Panc1 (cell line): ENCODE measurements around the gene TTC27. TPM values are rescaled to one million over a fixed set of nuclear protein-coding genes. Genes with fewer than 3 reads are reported as not detected.
"Not testable (repeated sequence)": the region's sequence is repeated elsewhere in the genome, so short reads cannot be mapped to it uniquely, and the experiment has no call there.

Source experiments
- ATAC-seq: fragments of 200-7000 bp; cut with Tn5 transposase; 2 replicates; pipeline ENCODE4 v1.9.1; 2020; ENCODE audit warnings: mild to moderate bottlenecking, moderate library complexity
- BruUV-seq: library from RNA; stranded (reverse); fragments of 400-500 nt; replicated peaks from 2 replicates; lab custom pipeline; 2021; lab: Mats Ljungman, UMichigan
- CTCF ChIA-PET: fragments of 300-600 bp; sonication (Branson Sonifier 250); formaldehyde crosslinking; loops from one replicate; lab custom pipeline; 2022; ENCODE audit warnings: antibody characterized with exemption; lab: Charles Lee
- POLR2A ChIA-PET: fragments of 300-600 bp; sonication (Branson Sonifier 250); formaldehyde crosslinking; loops from one replicate; lab custom pipeline; 2022; ENCODE audit warnings: antibody characterized with exemption; lab: Charles Lee
- DNase-seq: peaks from one replicate; pipeline ENCODE4 v3.0.0-alpha.2; 2010; ENCODE audit warnings: low read depth, low spot score
- H3K27ac ChIP-seq: 2 replicates; pipeline ENCODE4 v1.5.1; 2011; ENCODE audit warnings: mild to moderate bottlenecking, low read length, inconsistent platforms
- H3K27me3 ChIP-seq: fragments of 200-500 bp; sonication (Bioruptor generic); 2 replicates; pipeline ENCODE4 v1.6.0; 2014; ENCODE audit warnings: low read length, inconsistent platforms; ENCODE audit not compliant: control insufficient read depth, insufficient read depth
- H3K36me3 ChIP-seq: fragments of 200-500 bp; sonication (Bioruptor generic); 2 replicates; pipeline ENCODE4 v1.5.1; 2014; ENCODE audit warnings: inconsistent platforms, mild to moderate bottlenecking, low read length, moderate library complexity; ENCODE audit not compliant: control insufficient read depth, insufficient read depth
- H3K4me1 ChIP-seq: 2 replicates; pipeline ENCODE4 v1.5.1; 2011; ENCODE audit warnings: inconsistent platforms, mild to moderate bottlenecking, low read length, moderate library complexity; ENCODE audit not compliant: control insufficient read depth, insufficient read depth
- H3K4me3 ChIP-seq, 2 experiments: 2 replicates each; pipeline ENCODE4 v1.5.1; 2011 to 2012; ENCODE audit warnings: low read depth in 2 of 2, low read length in 2 of 2, mild to moderate bottlenecking in 2 of 2, inconsistent platforms in 1 of 2, moderate library complexity in 1 of 2
- H3K9me3 ChIP-seq: fragments of 200-500 bp; sonication (Bioruptor generic); 2 replicates; pipeline ENCODE4 v1.5.1; 2014; ENCODE audit warnings: low read depth, mild to moderate bottlenecking, inconsistent platforms, low read length, moderate library complexity; ENCODE audit not compliant: control insufficient read depth, insufficient read depth
- POLR2AphosphoS5 ChIP-seq: IDR thresholded peaks from 2 replicates; pipeline ENCODE4 v1.6.1; 2012; ENCODE audit warnings: mild to moderate bottlenecking, low read depth, low read length, moderate library complexity
- SIN3A ChIP-seq: IDR thresholded peaks from 2 replicates; pipeline ENCODE4 v1.6.1; 2012; ENCODE audit warnings: low read depth, mild to moderate bottlenecking, low read length, moderate library complexity, borderline replicate concordance; ENCODE audit not compliant: insufficient read depth
- TCF7L2 ChIP-seq: IDR thresholded peaks from 2 replicates; pipeline ENCODE4 v1.6.1; 2011; ENCODE audit warnings: mild to moderate bottlenecking, low read depth, low read length, inconsistent platforms
- in situ Hi-C: cut with HindIII; loops from 2 replicates; pipeline ENCODE4 v1.10.0; 2016; ENCODE audit warnings: low sequenced_read_pairs, low pct_unique_long_range_greater_than_20kb
- intact Hi-C: fragments of 100-400 bp; cut with micrococcal nuclease; formaldehyde crosslinking; loops from one replicate; pipeline ENCODE4 v1.10.0; 2022; ENCODE audit not compliant: unreplicated experiment
- total RNA-seq: library from RNA; stranded (reverse); gene quantifications from one replicate; pipeline ENCODE4 v1.2.1, GENCODE V29; 2021; ENCODE audit not compliant: unreplicated experiment
- TF ChIP-seq, protein P1 (sequence below): fragments of 450-650 bp; IDR thresholded peaks from 2 replicates; pipeline ENCODE4 v1.5.1; 2017; ENCODE audit warnings: mild to moderate bottlenecking
- TF ChIP-seq, protein P2 (sequence below), 2 experiments: IDR thresholded peaks; 2 replicates each; pipeline ENCODE4 v1.6.1; 2011 to 2012; ENCODE audit warnings: low read depth in 2 of 2, control low read depth in 1 of 2, low read length in 1 of 2, mild to moderate bottlenecking in 1 of 2, moderate library complexity in 1 of 2; ENCODE audit not compliant: insufficient read depth in 1 of 2

TTC27 gene
- total RNA-seq, 1 experiment from 2014 or later: 24.7 TPM

DNA sequence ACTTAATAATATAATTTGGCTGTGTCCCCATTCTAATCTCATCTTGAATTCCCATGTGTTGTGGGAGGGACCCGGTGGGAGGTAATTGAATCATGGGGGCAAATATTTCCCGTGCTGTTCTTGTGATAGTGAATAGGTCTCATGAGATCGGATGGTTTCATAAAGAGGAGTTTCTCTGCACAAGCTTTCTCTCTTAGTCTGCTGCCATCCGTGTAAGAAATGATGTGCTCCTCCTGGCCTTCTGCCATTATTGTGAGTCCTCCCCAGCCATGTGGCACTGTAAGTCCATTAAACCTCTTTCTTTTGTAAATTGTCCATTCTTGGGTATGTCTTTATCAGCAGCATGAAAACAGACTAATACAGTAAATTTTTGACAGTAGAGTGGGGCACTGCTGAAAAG lies 216.4 kb downstream of the TTC27 start:
- ATAC-seq (no peak), DNase-seq (no peak)
- Histone ChIP-seq H3K9me3 (no peaks in the 10 kb centered on the region), H3K4me1 (no peaks in the 10 kb centered on the region), H3K27ac (no peak overlapping the region), H3K27me3 (no peaks in the 10 kb centered on the region), H3K36me3 (no peaks in the 10 kb centered on the region), H3K4me3 (no peak overlapping the region)
- POLR2A ChIA-PET: no interaction called here
- intact Hi-C loops: no loop called here
- no TSS peak for BruUV-seq
- in situ Hi-C loops: no loop called here
- TF ChIP-seq SIN3A: no peak
- CTCF ChIA-PET: no interaction called here

DNA sequence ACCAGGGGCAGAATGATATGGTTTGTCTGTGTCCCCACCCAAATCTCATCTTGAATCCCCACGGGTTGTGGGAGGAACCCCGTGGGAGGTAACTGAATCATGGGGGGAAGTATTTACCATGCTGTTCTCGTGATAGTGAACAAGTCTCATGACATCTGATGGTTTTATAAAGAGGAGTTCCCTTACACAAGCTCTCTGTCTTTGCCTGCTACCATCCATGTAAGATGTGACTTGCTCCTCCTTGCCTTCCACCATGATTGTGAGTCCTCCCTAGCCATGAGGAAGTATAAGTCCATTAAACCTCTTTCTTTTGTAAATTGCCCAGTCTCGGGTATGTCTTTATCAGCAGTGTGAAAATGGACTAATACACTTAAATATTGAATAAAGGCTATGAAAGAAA lies 218.4 kb downstream of the TTC27 start:
- H3K9me3 ChIP-seq, H3K4me3 ChIP-seq, H3K27me3 ChIP-seq, DNase-seq, H3K36me3 ChIP-seq, H3K4me1 ChIP-seq, ATAC-seq, intact Hi-C loops, in situ Hi-C loops, BruUV-seq, H3K27ac ChIP-seq, CTCF ChIA-PET, POLR2A ChIA-PET: not testable (repeated sequence)

DNA sequence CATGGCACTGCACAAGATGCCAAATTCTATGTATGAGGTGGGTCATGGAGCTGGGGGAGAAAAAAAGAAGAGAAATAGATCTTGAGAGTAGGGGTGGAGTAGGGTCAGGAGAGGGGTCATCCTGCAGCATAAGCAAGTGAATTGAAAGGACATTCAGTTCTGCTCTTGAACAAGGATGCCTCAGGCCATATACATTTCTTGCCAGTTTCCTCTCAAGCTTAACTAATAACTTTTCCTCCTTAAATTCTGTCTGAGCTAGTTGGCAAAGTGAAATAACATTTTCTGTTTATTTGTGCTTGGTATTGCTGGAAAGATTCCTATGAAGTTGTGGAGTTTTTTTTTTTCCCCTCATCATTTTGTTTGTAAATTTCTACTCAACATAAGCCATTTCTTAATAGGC lies 219.9 kb downstream of the TTC27 start:
- no peaks in the 10 kb centered on the region for H3K4me1 ChIP-seq
- POLR2A ChIA-PET: no interaction called here
- intact Hi-C loops (no loop called here), in situ Hi-C loops (no loop called here)
- no TSS peak for BruUV-seq
- no peak overlapping the region for H3K27ac ChIP-seq
- CTCF ChIA-PET: no interaction called here
- no peaks in the 10 kb centered on the region for H3K9me3 ChIP-seq
- H3K4me3 ChIP-seq: no peak overlapping the region
- no peaks in the 10 kb centered on the region for H3K36me3 ChIP-seq
- TF ChIP-seq TCF7L2: no peak
- TF ChIP-seq POLR2AphosphoS5: no peak
- TF ChIP-seq, protein P1, sequence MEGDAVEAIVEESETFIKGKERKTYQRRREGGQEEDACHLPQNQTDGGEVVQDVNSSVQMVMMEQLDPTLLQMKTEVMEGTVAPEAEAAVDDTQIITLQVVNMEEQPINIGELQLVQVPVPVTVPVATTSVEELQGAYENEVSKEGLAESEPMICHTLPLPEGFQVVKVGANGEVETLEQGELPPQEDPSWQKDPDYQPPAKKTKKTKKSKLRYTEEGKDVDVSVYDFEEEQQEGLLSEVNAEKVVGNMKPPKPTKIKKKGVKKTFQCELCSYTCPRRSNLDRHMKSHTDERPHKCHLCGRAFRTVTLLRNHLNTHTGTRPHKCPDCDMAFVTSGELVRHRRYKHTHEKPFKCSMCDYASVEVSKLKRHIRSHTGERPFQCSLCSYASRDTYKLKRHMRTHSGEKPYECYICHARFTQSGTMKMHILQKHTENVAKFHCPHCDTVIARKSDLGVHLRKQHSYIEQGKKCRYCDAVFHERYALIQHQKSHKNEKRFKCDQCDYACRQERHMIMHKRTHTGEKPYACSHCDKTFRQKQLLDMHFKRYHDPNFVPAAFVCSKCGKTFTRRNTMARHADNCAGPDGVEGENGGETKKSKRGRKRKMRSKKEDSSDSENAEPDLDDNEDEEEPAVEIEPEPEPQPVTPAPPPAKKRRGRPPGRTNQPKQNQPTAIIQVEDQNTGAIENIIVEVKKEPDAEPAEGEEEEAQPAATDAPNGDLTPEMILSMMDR: no peak
- TF ChIP-seq, protein P2, sequence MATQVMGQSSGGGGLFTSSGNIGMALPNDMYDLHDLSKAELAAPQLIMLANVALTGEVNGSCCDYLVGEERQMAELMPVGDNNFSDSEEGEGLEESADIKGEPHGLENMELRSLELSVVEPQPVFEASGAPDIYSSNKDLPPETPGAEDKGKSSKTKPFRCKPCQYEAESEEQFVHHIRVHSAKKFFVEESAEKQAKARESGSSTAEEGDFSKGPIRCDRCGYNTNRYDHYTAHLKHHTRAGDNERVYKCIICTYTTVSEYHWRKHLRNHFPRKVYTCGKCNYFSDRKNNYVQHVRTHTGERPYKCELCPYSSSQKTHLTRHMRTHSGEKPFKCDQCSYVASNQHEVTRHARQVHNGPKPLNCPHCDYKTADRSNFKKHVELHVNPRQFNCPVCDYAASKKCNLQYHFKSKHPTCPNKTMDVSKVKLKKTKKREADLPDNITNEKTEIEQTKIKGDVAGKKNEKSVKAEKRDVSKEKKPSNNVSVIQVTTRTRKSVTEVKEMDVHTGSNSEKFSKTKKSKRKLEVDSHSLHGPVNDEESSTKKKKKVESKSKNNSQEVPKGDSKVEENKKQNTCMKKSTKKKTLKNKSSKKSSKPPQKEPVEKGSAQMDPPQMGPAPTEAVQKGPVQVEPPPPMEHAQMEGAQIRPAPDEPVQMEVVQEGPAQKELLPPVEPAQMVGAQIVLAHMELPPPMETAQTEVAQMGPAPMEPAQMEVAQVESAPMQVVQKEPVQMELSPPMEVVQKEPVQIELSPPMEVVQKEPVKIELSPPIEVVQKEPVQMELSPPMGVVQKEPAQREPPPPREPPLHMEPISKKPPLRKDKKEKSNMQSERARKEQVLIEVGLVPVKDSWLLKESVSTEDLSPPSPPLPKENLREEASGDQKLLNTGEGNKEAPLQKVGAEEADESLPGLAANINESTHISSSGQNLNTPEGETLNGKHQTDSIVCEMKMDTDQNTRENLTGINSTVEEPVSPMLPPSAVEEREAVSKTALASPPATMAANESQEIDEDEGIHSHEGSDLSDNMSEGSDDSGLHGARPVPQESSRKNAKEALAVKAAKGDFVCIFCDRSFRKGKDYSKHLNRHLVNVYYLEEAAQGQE (IDR thresholded peaks at IDR 0.05; ENCODE audit: insufficient read depth in 1 of 2, low read depth in 2 of 2, low read length in 1 of 2): no peak
- no peak for TF ChIP-seq SIN3A
- no peaks in the 10 kb centered on the region for H3K27me3 ChIP-seq
- DNase-seq (no peak), ATAC-seq (no peak)
